ENCODE data around the gene TOR2A.

The TOR2A gene

GRCh38 chr9:127770583-127770904 lies 35.5 kb upstream of the TOR2A start:
- peak overlapping the region; percentile 88 for H3K27ac ChIP-seq
- H3K27me3 ChIP-seq: no peaks in the 10 kb centered on the region
- TF ChIP-seq CTCF (IDR thresholded peaks at IDR 0.05): no peak
- peaks cover 90% of the 10 kb centered on the region for H3K36me3 ChIP-seq
- no peaks in the 10 kb centered on the region for H3K9me3 ChIP-seq
- peaks cover 73 to 79% of the 10 kb centered on the region in 2 experiments for H3K4me1 ChIP-seq (ENCODE audit: control insufficient read depth in 1 of 2, insufficient read depth in 1 of 2, low read depth in 1 of 2, low read length in 1 of 2)
- peak overlapping the region; percentile 79 to 80 for H3K4me3 ChIP-seq (ENCODE audit: low read depth in 1 of 2, low read length in 1 of 2)

GRCh38 chr9:127769929-127770582 lies 35.0 kb upstream of the TOR2A start:
- no peaks in the 10 kb centered on the region for H3K9me3 ChIP-seq
- peaks cover 90% of the 10 kb centered on the region for H3K36me3 ChIP-seq
- H3K4me1 ChIP-seq (ENCODE audit: control insufficient read depth in 1 of 2, insufficient read depth in 1 of 2, low read depth in 1 of 2, low read length in 1 of 2): peaks cover 69 to 76% of the 10 kb centered on the region in 2 experiments
- H3K27ac ChIP-seq: peak overlapping the region; percentile 88
- H3K27me3 ChIP-seq: no peaks in the 10 kb centered on the region
- H3K4me3 ChIP-seq (ENCODE audit: low read depth in 1 of 2, low read length in 1 of 2): peak overlapping the region; percentile 79 to 80
- no peak for TF ChIP-seq CTCF (IDR thresholded peaks at IDR 0.05)

GRCh38 chr9:127769101-127769500 lies 34.0 kb upstream of the TOR2A start:
- Histone ChIP-seq H3K9me3 (no peaks in the 10 kb centered on the region), H3K36me3 (peaks cover 90% of the 10 kb centered on the region), H3K27me3 (no peaks in the 10 kb centered on the region), H3K4me3 (ENCODE audit: low read depth in 1 of 2, low read length in 1 of 2) (no peak overlapping the region), H3K27ac (peak overlapping the region; percentile 39), H3K4me1 (ENCODE audit: control insufficient read depth in 1 of 2, insufficient read depth in 1 of 2, low read depth in 1 of 2, low read length in 1 of 2) (peaks cover 64 to 72% of the 10 kb centered on the region in 2 experiments)
- no peak for TF ChIP-seq CTCF (IDR thresholded peaks at IDR 0.05)

DNA sequence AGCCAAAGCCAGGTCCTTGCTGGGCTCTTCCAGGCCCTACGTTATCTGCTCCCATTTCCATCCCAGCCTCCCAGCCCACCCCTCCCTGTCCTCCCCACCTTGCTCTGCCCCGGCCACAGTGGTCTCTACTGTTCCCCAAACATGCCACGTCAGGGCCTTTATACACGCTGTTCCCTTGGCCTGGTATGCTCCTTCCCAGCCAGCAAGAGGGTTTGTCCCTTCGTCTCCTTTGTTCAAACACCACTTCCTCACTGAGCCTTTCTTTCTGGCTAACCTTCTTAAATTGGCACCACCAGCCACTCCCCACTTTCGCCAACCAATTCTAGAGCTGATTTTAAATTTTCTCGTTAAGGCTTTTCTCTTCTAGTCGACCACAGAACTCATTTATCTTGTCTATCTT lies 33.6 kb upstream of the TOR2A start:
- Histone ChIP-seq H3K36me3 (peaks cover 90% of the 10 kb centered on the region), H3K4me3 (ENCODE audit: low read depth in 1 of 2, low read length in 1 of 2) (no peak overlapping the region), H3K4me1 (ENCODE audit: control insufficient read depth in 1 of 2, insufficient read depth in 1 of 2, low read depth in 1 of 2, low read length in 1 of 2) (peaks cover 64 to 72% of the 10 kb centered on the region in 2 experiments), H3K9me3 (no peaks in the 10 kb centered on the region), H3K27ac (peak overlapping the region; percentile 39), H3K27me3 (no peaks in the 10 kb centered on the region)
- TF ChIP-seq CTCF (IDR thresholded peaks at IDR 0.05): no peak

GRCh38 chr9:127767909-127768331 lies 32.8 kb upstream of the TOR2A start:
- H3K4me3 ChIP-seq (ENCODE audit: low read depth in 1 of 2, low read length in 1 of 2): no peak overlapping the region
- H3K27me3 ChIP-seq: no peaks in the 10 kb centered on the region
- peaks cover 62 to 69% of the 10 kb centered on the region in 2 experiments for H3K4me1 ChIP-seq (ENCODE audit: control insufficient read depth in 1 of 2, insufficient read depth in 1 of 2, low read depth in 1 of 2, low read length in 1 of 2)
- H3K36me3 ChIP-seq: peaks cover 82% of the 10 kb centered on the region
- no peaks in the 10 kb centered on the region for H3K9me3 ChIP-seq
- peak overlapping the region; percentile 39 for H3K27ac ChIP-seq
- TF ChIP-seq CTCF (IDR thresholded peaks at IDR 0.05): no peak
